T-helper 17 cell (primary cell): ENCODE results near the gene CASP10. TPM values are rescaled to one million over a fixed set of nuclear protein-coding genes. Genes with fewer than 3 reads are reported as not detected.

ENCODE experiments used
- ATAC-seq: fragments of 150-1000 bp; cut with Tn5 transposase; 2 replicates; pipeline ENCODE4 v1.10.0; 2021; ENCODE audit warnings: mild to moderate bottlenecking, moderate library complexity
- DNase-seq, 3 donors: peaks; one replicate each; pipeline versions ENCODE4 v3.0.0 to v3.0.0-alpha.2; 2020 to 2021
- H3K9me3 ChIP-seq: one replicate; pipeline ENCODE4 v1.7.0; 2013; ENCODE audit warnings: low read length, mild to moderate bottlenecking; ENCODE audit not compliant: control insufficient read depth, poor library complexity, severe bottlenecking
- H3K27ac Mint-ChIP-seq: one replicate; pipeline ENCODE4 v1.8.0; 2022; ENCODE audit warnings: mild to moderate bottlenecking, moderate library complexity, mixed read lengths
- H3K27me3 Mint-ChIP-seq: one replicate; pipeline ENCODE4 v1.8.0; 2022; ENCODE audit warnings: mixed read lengths
- H3K36me3 Mint-ChIP-seq: one replicate; pipeline ENCODE4 v1.8.0; 2022; ENCODE audit warnings: low read depth, mixed read lengths
- H3K4me1 Mint-ChIP-seq: one replicate; pipeline ENCODE4 v1.8.0; 2022; ENCODE audit warnings: mild to moderate bottlenecking, mixed read lengths
- H3K4me3 Mint-ChIP-seq: one replicate; pipeline ENCODE4 v1.8.0; 2022; ENCODE audit warnings: mild to moderate bottlenecking, moderate library complexity, mixed read lengths
- total RNA-seq, 4 donors: library from RNA in 2 of 4; stranded (reverse) in 2 of 4; gene quantifications; one replicate each; pipeline ENCODE4 v1.2.3 and lab custom pipeline; 2022 to 2026

Gene CASP10
- total RNA-seq, 2 donors from 2014 or later = 16.4 to 21.2 TPM

DNA sequence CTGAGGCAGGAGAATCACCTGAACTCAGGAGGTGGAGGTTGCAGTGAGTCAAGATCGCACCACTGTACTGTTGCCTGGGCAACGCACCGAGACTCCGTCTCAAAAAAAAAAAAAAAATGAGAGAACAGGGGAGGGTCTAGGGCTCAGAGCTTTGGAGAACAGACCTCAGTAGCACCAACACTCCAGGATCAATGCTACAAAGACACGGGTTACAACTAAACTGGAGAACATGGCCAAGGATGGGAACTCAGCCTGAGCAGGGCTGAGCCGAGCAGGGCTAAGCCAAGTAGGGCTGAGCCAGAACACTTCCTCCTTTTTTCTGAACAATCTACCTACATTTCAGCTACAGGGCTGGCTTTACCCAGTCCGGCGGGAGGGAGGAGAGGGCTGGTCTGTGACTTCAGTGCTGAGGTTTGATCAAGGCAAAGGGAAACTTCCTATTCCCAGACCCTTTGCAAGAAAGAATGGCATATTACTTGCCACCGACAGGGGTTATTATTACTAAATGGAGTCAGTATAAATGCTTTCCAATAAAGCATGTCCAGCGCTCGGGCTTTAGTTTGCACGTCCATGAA, 74.5 kb downstream of the CASP10 start:
- Mint-ChIP-seq H3K4me3 (peak overlapping the region; percentile 99), H3K4me1 (peaks cover 62% of the 10 kb centered on the region), H3K27ac (peak overlapping the region; percentile 100), H3K36me3 (peaks cover 10% of the 10 kb centered on the region), H3K27me3 (no peaks in the 10 kb centered on the region)
- DNase-seq = peak; percentile 33 to 51 (median 45)
- ATAC-seq = peak; percentile 34
- no peaks in the 10 kb centered on the region for H3K9me3 ChIP-seq

DNA sequence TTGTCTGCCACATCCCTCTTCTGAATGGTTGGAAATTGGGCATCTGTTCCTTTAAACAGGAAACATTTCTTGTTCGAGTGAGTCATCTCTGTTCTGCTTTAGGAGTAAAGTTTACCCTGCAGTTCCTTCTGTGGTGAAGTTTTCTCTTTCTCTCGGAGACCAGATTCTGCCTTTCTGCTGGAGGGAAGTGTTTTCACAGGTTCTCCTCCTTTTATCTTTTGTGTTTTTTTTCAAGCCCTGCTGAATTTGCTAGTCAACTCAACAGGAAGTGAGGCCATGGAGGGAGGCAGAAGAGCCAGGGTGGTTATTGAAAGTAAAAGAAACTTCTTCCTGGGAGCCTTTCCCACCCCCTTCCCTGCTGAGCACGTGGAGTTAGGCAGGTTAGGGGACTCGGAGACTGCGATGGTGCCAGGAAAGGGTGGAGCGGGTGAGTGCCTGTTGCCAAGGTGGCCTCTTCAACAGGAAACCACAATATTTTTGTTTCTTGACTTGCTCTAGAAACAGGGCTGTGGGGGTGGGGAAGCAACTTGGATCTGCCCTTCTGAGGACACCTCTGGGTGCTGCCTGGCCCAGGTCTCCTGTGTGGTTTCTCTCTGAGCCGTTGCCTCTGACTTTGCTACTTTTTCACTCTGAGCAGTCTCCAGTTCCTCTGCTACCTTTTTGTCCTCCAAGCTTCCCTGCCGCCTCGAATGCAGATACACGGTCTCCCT, 75.2 kb downstream of the CASP10 start:
- peaks cover 61% of the 10 kb centered on the region for H3K4me1 Mint-ChIP-seq
- DNase-seq = peak; percentile 72 to 89 (median 88)
- peaks cover 12% of the 10 kb centered on the region for H3K36me3 Mint-ChIP-seq
- H3K9me3 ChIP-seq = no peaks in the 10 kb centered on the region
- no peaks in the 10 kb centered on the region for H3K27me3 Mint-ChIP-seq
- H3K27ac Mint-ChIP-seq = peak overlapping the region; percentile 100
- peak; percentile 76 for ATAC-seq
- H3K4me3 Mint-ChIP-seq = peak overlapping the region; percentile 99

DNA sequence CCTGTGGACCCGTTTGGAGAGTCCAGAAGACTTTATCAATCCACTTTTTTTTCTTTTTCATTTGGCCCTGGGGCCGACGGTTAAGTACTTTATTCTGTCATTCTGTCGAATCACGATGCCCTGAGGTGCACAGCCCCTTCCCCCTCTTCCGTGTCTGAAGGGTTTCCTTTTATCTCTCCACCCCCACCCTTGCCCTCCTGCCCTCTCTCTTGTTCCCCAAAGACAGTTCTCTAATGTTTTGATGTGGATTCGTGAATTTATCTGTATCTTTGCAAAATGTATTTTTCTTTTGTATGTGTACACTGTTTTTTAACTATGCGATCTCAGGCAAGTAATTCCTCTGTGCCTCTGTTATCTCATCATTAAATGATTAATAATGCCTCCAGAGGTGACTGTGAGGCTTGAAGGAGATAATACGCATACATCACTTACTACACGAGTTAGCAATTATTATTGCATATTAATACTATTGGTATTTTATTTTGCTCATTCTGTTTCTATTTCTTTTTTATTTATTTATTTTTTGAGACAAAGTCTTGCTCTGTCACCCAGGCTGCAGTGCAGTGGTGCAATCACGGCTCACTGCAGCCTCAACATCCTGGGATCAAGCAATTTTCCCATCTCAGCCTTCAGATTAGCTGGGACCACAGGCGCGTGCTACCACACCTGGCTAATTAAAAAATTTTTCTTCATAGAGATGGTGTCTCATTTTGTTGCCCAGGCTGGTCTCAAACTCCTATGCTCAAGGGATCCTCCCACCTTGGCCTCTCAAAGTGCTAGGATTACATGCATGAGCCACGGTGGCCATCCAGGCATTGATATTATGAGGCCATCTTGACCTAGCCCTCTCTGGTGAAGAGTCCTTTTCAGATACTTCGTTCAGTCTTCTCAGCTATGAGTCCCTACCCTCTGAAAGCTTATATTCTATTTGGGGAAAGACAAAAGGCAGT, 76.0 kb downstream of the CASP10 start:
- H3K27me3 Mint-ChIP-seq = no peaks in the 10 kb centered on the region
- ATAC-seq (no peak), DNase-seq (no peak)
- H3K4me1 Mint-ChIP-seq = peaks cover 62% of the 10 kb centered on the region
- H3K27ac Mint-ChIP-seq = peak overlapping the region; percentile 100
- H3K9me3 ChIP-seq = no peaks in the 10 kb centered on the region
- H3K36me3 Mint-ChIP-seq = peaks cover 12% of the 10 kb centered on the region
- H3K4me3 Mint-ChIP-seq = peak overlapping the region; percentile 99

DNA sequence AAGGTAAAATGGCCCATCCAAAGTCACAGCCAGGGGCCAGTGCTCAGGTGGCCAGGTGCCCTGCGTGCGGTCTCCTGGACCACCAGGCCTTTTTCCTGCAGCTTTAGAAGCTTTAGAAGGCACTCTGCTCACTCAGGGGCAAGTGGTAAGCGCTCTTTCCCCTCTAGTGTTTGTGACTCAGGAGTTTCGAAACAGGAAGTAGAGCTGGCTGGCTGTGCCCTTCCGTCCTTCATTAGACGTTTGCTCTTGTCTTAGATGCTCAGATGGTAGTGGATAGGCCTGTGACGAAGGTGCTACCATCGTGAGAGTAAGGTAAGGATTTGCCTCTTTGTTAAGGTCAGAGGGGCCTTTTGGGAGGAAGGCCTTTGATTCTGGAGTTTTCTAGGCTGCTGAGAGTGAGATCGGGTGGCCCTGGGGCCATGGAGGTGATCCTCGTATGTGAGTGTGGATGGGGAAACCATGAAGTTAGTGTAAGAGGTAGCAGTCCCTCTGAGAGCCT, 77.4 kb downstream of the CASP10 start, which contains the start of gene CASP8:
TSS of gene CASP8 (plus strand) at position 235 of the 499 bp plus-strand sequence. CDS start 5,951 bp downstream, outside the sequence.
- Mint-ChIP-seq H3K4me1 (peaks cover 62% of the 10 kb centered on the region), H3K27ac (peak within 1 kb of the TSS; percentile 100), H3K4me3 (peak within 1 kb of the TSS; percentile 99), H3K36me3 (peaks cover 12% of the 10 kb centered on the region), H3K27me3 (no peaks in the 10 kb centered on the region)
- ATAC-seq = peak; percentile 39
- DNase-seq = peak; percentile 31 to 57 (median 53)
- no peaks in the 10 kb centered on the region for H3K9me3 ChIP-seq

DNA sequence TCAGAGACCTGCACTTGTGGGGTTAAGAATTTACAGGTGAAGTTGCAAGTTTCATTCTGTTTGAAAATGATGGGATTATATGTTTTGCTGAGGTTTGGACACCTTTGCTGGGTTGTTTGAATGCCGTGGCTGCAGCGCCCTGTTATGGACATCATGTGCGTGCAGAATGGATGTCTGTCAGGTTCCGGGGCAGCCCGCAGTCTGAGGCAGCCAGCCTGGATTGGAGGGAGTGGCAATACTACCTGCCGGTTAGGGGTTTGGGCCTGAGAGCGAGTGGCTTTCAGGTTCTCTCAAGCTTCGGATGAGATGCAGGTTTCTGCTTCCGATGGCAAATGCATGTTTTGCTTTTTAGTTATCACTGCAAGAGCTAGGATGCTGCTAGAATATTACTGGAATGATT, 78.5 kb downstream of the CASP10 start:
- peak overlapping the region; percentile 99 for H3K4me3 Mint-ChIP-seq
- H3K9me3 ChIP-seq = no peaks in the 10 kb centered on the region
- no peaks in the 10 kb centered on the region for H3K27me3 Mint-ChIP-seq
- peak overlapping the region; percentile 100 for H3K27ac Mint-ChIP-seq
- ATAC-seq (no peak), DNase-seq (peak; percentile 30 to 51 (median 42))
- H3K36me3 Mint-ChIP-seq = peaks cover 15% of the 10 kb centered on the region
- H3K4me1 Mint-ChIP-seq = peaks cover 71% of the 10 kb centered on the region

DNA sequence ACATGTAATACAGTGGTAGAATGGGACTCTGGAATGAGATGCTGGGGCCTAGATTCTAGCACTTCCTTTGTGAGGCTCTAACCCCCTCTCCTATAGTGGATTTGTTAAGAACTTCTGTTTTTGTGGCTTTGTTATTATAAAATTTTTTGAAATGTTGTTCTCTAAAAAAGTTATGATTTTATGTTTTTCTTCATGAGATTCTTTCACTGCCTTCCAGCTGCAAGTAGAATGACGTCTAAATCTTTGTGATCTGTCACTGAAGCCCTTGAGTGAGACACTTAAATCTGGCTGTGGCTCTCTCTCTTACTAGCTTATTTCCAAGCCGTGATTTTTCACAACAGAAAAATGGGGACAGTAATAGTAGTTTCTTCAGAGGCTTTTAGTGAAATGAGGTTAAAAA, 79.0 kb downstream of the CASP10 start:
- peaks cover 71% of the 10 kb centered on the region for H3K4me1 Mint-ChIP-seq
- H3K27me3 Mint-ChIP-seq = no peaks in the 10 kb centered on the region
- ATAC-seq (no peak), DNase-seq (no peak)
- peak overlapping the region; percentile 100 for H3K27ac Mint-ChIP-seq
- peak overlapping the region; percentile 99 for H3K4me3 Mint-ChIP-seq
- peaks cover 15% of the 10 kb centered on the region for H3K36me3 Mint-ChIP-seq
- no peaks in the 10 kb centered on the region for H3K9me3 ChIP-seq

DNA sequence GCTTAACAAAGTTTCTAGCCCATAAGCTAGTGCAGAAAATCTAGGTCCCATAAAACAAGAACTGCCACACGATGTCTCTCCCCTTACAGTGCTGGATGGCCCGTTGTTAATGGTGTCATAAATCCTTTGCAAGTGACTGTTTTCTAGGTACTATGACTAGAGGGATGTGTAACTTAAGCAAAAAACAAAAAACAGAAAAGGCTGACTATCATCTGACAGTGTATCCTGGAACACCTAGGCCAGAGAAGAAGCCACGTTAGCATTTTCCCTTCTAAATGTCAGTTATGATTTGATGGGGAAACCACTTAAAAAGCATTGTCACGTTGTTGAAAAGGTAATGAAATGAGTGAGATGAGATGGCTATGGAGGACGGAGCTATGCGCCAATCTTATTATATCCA, 79.8 kb downstream of the CASP10 start:
- DNase-seq = no peak
- H3K9me3 ChIP-seq = no peaks in the 10 kb centered on the region
- H3K4me1 Mint-ChIP-seq = peaks cover 71% of the 10 kb centered on the region
- peak overlapping the region; percentile 93 for H3K4me3 Mint-ChIP-seq
- H3K27ac Mint-ChIP-seq = peak overlapping the region; percentile 100
- H3K36me3 Mint-ChIP-seq = peaks cover 16% of the 10 kb centered on the region
- no peak for ATAC-seq
- no peaks in the 10 kb centered on the region for H3K27me3 Mint-ChIP-seq

DNA sequence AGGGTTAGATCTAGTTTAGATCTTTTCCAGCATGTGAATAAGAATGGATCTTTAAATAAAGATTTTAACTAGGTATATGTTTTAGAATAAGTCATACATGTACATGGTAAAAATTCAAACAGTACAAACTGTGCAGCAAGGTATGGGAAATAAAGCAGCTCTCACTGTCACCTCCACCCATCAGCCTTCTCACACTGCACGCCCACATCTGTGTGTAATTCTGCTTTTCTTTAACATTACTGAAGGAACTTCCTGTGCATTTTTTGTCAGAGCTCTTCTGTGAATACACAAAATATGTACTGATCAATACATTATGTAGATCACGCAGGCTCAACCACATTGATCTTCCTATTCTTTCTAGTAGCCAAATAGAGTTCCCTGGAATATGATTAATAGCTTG, 80.8 kb downstream of the CASP10 start:
- DNase-seq (no peak), ATAC-seq (no peak)
- Mint-ChIP-seq H3K27me3 (no peaks in the 10 kb centered on the region), H3K36me3 (peaks cover 17% of the 10 kb centered on the region), H3K27ac (peak overlapping the region; percentile 100), H3K4me1 (peaks cover 67% of the 10 kb centered on the region), H3K4me3 (peak overlapping the region; percentile 93)
- no peaks in the 10 kb centered on the region for H3K9me3 ChIP-seq

DNA sequence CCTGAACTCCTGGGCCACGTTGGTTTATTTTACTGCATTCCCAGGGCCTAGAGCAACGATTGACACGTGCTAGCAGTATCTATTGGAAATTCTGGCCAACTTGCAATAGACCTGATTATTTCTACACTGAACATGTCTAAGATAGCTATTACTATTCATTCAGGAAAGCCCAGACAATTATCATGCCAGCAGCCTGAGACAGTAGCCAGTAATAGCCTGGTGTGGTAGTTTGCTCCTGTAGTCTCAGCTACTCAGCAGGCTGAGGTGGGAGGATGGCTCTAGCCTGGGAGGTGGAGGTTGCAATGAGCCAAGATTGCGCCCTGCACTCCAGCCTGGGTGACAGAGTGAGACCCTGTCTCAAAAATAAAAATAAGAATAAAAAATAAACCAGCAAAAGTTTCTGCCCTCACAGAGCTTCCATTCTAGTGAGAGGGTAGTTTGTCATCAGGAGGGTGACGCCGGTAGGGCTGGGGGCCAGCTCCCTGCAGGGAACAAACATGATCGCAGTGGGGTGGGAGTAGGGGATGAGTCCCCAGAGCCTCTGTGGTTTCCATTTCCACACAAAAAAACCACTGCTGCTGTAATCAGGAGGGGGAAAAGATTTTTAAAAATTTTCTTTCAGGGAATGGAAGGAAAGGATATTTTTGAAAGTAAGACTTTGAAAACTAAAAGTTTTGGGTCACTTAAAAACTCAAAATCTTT, 81.7 kb downstream of the CASP10 start:
- Mint-ChIP-seq H3K27me3 (no peaks in the 10 kb centered on the region), H3K4me1 (peaks cover 68% of the 10 kb centered on the region), H3K27ac (peak overlapping the region; percentile 100), H3K4me3 (peak overlapping the region; percentile 93), H3K36me3 (peaks cover 17% of the 10 kb centered on the region)
- no peak for ATAC-seq
- no peak for DNase-seq
- H3K9me3 ChIP-seq = no peaks in the 10 kb centered on the region

DNA sequence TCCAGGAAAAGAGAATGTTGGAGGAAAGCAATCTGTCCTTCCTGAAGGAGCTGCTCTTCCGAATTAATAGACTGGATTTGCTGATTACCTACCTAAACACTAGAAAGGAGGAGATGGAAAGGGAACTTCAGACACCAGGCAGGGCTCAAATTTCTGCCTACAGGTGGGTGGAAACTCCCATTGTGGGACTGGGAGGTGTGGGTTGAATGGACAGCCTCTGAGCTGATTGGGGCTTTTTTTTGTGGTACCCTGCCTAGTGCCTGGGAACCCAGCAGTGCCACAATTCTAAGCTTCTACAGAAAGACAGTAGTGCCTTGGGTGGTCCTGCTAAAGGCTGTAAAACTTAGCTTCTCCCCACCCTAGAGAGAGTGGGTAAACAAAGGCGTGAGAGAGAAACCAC, 83.7 kb downstream of the CASP10 start:
- Mint-ChIP-seq H3K4me1 (peaks cover 69% of the 10 kb centered on the region), H3K27me3 (no peaks in the 10 kb centered on the region), H3K4me3 (peak overlapping the region; percentile 69), H3K27ac (peak overlapping the region; percentile 100), H3K36me3 (peaks cover 17% of the 10 kb centered on the region)
- peak; percentile 58 for ATAC-seq
- no peaks in the 10 kb centered on the region for H3K9me3 ChIP-seq
- DNase-seq = no peak

DNA sequence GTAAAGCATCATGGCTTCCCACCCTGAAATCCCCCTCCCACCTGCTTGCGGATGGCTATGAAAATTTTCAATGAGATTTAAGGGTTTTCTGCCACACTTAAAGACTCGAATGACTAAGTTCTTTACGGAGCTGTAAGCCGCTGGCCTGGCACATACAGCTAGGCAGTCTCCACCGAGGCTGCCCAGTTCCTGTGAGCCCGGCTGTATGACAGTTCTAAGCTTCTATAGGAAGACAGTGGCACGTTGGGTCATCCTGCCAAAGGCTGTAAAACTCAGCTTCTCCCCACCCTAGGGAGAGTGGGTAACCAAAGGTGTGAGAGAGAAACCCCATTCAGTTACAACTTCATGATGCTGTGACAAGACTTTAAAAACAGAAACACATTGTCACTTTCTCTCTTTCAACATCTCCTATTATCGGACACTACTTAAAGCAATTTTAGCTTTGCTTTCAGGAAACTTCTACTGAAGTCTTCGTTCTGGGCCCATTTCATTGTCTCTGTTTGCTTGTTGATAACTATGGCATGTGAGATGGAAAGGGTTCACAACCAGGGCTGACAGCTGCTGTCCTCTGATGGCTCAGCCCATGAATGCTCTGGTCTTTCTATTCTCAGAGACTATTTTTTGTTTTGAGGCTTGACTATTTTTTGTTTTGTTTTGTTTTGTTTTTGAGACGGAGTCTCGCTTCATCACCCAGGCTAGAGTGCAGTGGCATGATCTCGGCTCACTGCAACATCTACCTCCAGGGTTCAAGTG, 84.5 kb downstream of the CASP10 start:
- DNase-seq (no peak), ATAC-seq (no peak)
- H3K9me3 ChIP-seq = no peaks in the 10 kb centered on the region
- Mint-ChIP-seq H3K27me3 (no peaks in the 10 kb centered on the region), H3K4me3 (peak overlapping the region; percentile 63), H3K4me1 (peaks cover 73% of the 10 kb centered on the region), H3K27ac (peak overlapping the region; percentile 100), H3K36me3 (peaks cover 21% of the 10 kb centered on the region)

DNA sequence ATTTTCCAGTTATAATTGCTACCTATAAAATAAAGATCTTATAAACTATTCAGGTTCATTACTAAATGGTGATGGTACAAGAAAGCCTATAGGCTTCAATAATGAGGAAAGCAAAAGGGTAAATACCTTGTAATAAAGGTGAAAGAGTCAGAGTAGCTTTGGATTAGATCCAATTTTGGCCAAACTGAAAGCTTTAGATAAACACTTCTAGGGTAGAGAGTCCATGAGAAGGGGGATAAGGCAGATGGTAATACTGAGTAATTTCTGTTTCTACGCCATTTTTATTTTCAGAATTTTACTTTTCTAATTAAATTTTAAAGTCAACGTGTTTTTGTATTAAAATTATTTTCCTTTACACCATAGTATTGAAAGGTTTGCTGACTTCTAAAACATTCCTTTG, 86.8 kb downstream of the CASP10 start:
- peaks cover 19% of the 10 kb centered on the region for H3K36me3 Mint-ChIP-seq
- peaks cover 63% of the 10 kb centered on the region for H3K4me1 Mint-ChIP-seq
- H3K27ac Mint-ChIP-seq = peak overlapping the region; percentile 100

More for the DNA sequence above, 86.8 kb downstream of the CASP10 start:
- no peaks in the 10 kb centered on the region for H3K9me3 ChIP-seq
- no peak for ATAC-seq
- no peak for DNase-seq
- no peak overlapping the region for H3K4me3 Mint-ChIP-seq
- no peaks in the 10 kb centered on the region for H3K27me3 Mint-ChIP-seq
